Liver (tissue), 3 donors: Measurements from ENCODE around the gene PCDHA5.

ENCODE experiments used
- EGR1 ChIP-seq, 2 donors: IDR thresholded peaks; 2 replicates each; pipeline ENCODE4 v1.6.1; 2016 to 2018; ENCODE audit warnings: antibody characterized with exemption in 2 of 2, low read depth in 2 of 2
- GABPA ChIP-seq, 2 donors: IDR thresholded peaks in 1 of 2; conservative IDR thresholded peaks in 1 of 2; 2 replicates each; pipeline ENCODE4 v1.6.1; 2016; ENCODE audit warnings: antibody characterized with exemption in 2 of 2, mild to moderate bottlenecking in 1 of 2, moderate library complexity in 1 of 2
- HNF4A ChIP-seq, 2 donors: conservative IDR thresholded peaks; 2 replicates each; pipeline ENCODE4 v1.6.1; 2016; ENCODE audit warnings: antibody characterized with exemption in 2 of 2, mild to moderate bottlenecking in 2 of 2
- JUND ChIP-seq, 2 donors: IDR thresholded peaks; 2 replicates each; pipeline ENCODE4 v1.6.1; 2016; ENCODE audit warnings: antibody characterized with exemption in 2 of 2
- NR2F2 ChIP-seq: IDR thresholded peaks from 2 replicates; pipeline ENCODE4 v1.6.1; 2016; ENCODE audit warnings: antibody characterized with exemption
- RAD21 ChIP-seq, 2 donors: IDR thresholded peaks; 2 replicates each; pipeline ENCODE4 v1.6.1; 2016; ENCODE audit warnings: antibody characterized with exemption in 2 of 2, mild to moderate bottlenecking in 2 of 2
- SP1 ChIP-seq: IDR thresholded peaks from 2 replicates; pipeline ENCODE4 v1.6.1; 2018; ENCODE audit warnings: antibody characterized with exemption, mild to moderate bottlenecking
- TAF1 ChIP-seq: conservative IDR thresholded peaks from 2 replicates; pipeline ENCODE4 v1.6.1; 2016; ENCODE audit warnings: antibody characterized with exemption, mild to moderate bottlenecking
- YY1 ChIP-seq: IDR thresholded peaks from 2 replicates; pipeline ENCODE4 v1.6.1; 2016; ENCODE audit warnings: antibody characterized with exemption, mild to moderate bottlenecking
- TF ChIP-seq, protein P1 (sequence below): fragments of 150-350 bp; IDR thresholded peaks from 2 replicates; pipeline ENCODE4 v1.5.1; 2017; ENCODE audit warnings: improper control_type of control experiment, low read depth, low read length; ENCODE audit not compliant: missing input control
- TF ChIP-seq, protein P2 (sequence below): IDR thresholded peaks from 2 replicates; pipeline ENCODE4 v1.6.1; 2016; ENCODE audit warnings: antibody characterized with exemption, mild to moderate bottlenecking
- TF ChIP-seq, protein P3 (sequence below): IDR thresholded peaks from 2 replicates; pipeline ENCODE4 v1.6.1; 2016; ENCODE audit warnings: antibody characterized with exemption
- TF ChIP-seq, protein P4 (sequence below): IDR thresholded peaks from 2 replicates; pipeline ENCODE4 v1.6.1; 2016; ENCODE audit warnings: antibody characterized with exemption
- TF ChIP-seq, protein P5 (sequence below): IDR thresholded peaks from 2 replicates; pipeline ENCODE4 v1.6.1; 2016; ENCODE audit warnings: antibody characterized with exemption
- donor health status: healthy.
- donor health status: healthy.

DNA sequence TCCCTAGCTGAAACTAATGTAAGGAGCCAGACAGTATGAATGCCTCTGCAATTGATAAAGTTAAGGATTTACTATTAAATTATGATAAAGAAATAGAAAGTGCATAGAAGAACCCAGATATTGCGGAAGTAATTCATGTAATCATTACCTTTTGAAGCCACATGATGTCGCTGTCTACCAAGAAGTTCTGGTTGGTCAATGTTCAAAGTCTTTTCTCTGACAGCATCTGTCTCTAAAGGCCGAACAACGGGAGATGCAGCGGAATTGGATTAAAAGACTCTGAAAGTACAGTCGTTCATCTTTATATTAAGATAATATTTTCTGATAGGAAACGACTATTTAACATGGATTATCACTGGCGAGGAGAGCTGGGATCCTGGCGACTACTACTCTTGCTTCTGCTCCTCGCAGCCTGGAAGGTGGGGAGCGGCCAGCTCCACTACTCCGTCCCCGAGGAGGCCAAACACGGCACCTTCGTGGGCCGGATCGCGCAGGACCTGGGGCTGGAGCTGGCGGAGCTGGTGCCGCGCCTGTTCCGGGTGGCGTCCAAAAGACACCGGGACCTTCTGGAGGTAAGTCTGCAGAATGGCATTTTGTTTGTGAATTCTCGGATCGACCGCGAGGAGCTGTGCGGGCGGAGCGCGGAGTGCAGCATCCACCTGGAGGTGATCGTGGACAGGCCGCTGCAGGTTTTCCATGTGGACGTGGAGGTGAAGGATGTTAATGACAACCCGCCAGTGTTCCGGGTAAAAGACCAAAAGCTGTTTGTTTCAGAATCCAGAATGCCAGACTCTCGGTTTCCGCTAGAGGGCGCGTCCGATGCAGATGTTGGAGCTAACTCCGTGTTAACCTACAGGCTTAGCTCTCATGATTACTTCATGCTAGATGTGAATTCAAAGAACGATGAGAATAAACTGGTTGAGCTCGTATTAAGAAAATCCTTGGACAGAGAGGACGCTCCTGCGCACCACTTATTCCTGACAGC lies 19.9 kb downstream of the PCDHA5 start, which contains the start of gene PCDHA8:
- TF ChIP-seq, protein P1, sequence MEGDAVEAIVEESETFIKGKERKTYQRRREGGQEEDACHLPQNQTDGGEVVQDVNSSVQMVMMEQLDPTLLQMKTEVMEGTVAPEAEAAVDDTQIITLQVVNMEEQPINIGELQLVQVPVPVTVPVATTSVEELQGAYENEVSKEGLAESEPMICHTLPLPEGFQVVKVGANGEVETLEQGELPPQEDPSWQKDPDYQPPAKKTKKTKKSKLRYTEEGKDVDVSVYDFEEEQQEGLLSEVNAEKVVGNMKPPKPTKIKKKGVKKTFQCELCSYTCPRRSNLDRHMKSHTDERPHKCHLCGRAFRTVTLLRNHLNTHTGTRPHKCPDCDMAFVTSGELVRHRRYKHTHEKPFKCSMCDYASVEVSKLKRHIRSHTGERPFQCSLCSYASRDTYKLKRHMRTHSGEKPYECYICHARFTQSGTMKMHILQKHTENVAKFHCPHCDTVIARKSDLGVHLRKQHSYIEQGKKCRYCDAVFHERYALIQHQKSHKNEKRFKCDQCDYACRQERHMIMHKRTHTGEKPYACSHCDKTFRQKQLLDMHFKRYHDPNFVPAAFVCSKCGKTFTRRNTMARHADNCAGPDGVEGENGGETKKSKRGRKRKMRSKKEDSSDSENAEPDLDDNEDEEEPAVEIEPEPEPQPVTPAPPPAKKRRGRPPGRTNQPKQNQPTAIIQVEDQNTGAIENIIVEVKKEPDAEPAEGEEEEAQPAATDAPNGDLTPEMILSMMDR: no peak
- TF ChIP-seq YY1 (no peak), NR2F2 (no peak), JUND (IDR thresholded peaks at IDR 0.05) (no peak), EGR1 (IDR thresholded peaks at IDR 0.05; ENCODE audit: low read depth in 2 of 2) (no peak), HNF4A (conservative IDR thresholded peaks at IDR 0.05) (no peak), TAF1 (no peak), SP1 (no peak), RAD21 (IDR thresholded peaks at IDR 0.05) (no peak), GABPA (IDR thresholded peaks at IDR 0.05 in 1 of 2, conservative IDR thresholded peaks at IDR 0.05 in 1 of 2) (no peak)
- TF ChIP-seq, protein P2, sequence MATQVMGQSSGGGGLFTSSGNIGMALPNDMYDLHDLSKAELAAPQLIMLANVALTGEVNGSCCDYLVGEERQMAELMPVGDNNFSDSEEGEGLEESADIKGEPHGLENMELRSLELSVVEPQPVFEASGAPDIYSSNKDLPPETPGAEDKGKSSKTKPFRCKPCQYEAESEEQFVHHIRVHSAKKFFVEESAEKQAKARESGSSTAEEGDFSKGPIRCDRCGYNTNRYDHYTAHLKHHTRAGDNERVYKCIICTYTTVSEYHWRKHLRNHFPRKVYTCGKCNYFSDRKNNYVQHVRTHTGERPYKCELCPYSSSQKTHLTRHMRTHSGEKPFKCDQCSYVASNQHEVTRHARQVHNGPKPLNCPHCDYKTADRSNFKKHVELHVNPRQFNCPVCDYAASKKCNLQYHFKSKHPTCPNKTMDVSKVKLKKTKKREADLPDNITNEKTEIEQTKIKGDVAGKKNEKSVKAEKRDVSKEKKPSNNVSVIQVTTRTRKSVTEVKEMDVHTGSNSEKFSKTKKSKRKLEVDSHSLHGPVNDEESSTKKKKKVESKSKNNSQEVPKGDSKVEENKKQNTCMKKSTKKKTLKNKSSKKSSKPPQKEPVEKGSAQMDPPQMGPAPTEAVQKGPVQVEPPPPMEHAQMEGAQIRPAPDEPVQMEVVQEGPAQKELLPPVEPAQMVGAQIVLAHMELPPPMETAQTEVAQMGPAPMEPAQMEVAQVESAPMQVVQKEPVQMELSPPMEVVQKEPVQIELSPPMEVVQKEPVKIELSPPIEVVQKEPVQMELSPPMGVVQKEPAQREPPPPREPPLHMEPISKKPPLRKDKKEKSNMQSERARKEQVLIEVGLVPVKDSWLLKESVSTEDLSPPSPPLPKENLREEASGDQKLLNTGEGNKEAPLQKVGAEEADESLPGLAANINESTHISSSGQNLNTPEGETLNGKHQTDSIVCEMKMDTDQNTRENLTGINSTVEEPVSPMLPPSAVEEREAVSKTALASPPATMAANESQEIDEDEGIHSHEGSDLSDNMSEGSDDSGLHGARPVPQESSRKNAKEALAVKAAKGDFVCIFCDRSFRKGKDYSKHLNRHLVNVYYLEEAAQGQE: no peak
- TF ChIP-seq, protein P3, sequence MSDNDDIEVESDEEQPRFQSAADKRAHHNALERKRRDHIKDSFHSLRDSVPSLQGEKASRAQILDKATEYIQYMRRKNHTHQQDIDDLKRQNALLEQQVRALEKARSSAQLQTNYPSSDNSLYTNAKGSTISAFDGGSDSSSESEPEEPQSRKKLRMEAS: no peak
- TF ChIP-seq, protein P4, sequence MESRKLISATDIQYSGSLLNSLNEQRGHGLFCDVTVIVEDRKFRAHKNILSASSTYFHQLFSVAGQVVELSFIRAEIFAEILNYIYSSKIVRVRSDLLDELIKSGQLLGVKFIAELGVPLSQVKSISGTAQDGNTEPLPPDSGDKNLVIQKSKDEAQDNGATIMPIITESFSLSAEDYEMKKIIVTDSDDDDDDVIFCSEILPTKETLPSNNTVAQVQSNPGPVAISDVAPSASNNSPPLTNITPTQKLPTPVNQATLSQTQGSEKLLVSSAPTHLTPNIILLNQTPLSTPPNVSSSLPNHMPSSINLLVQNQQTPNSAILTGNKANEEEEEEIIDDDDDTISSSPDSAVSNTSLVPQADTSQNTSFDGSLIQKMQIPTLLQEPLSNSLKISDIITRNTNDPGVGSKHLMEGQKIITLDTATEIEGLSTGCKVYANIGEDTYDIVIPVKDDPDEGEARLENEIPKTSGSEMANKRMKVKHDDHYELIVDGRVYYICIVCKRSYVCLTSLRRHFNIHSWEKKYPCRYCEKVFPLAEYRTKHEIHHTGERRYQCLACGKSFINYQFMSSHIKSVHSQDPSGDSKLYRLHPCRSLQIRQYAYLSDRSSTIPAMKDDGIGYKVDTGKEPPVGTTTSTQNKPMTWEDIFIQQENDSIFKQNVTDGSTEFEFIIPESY: no peak
- TF ChIP-seq, protein P5, sequence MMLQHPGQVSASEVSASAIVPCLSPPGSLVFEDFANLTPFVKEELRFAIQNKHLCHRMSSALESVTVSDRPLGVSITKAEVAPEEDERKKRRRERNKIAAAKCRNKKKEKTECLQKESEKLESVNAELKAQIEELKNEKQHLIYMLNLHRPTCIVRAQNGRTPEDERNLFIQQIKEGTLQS: no peak
